Measurements from ENCODE around the gene SLC10A1.
"Not testable (repeated sequence)": the region's sequence is repeated elsewhere in the genome, so short reads cannot be mapped to it uniquely, and the experiment has no call there.

Gene SLC10A1

GRCh38 chr14:69796797-69797500 lies at the start of gene SLC10A1:
Gene SLC10A1, minus strand, starts transcription at chr14:69797241. Its CDS starts 86 bp downstream, at chr14:69797155.
- no peak for DNase-seq (ENCODE audit: low read depth)

- DNase-seq (ENCODE audit: low read depth): no peak
Observed at GRCh38 chr14:69845787-69846186, 48.7 kb upstream of the SLC10A1 start.

GRCh38 chr14:69845050-69845581 lies 48.1 kb upstream of the SLC10A1 start:
- DNase-seq (ENCODE audit: low read depth): no peak

- no peak for DNase-seq (ENCODE audit: low read depth)
Observed at GRCh38 chr14:69844171-69844570, 47.1 kb upstream of the SLC10A1 start.

DNA sequence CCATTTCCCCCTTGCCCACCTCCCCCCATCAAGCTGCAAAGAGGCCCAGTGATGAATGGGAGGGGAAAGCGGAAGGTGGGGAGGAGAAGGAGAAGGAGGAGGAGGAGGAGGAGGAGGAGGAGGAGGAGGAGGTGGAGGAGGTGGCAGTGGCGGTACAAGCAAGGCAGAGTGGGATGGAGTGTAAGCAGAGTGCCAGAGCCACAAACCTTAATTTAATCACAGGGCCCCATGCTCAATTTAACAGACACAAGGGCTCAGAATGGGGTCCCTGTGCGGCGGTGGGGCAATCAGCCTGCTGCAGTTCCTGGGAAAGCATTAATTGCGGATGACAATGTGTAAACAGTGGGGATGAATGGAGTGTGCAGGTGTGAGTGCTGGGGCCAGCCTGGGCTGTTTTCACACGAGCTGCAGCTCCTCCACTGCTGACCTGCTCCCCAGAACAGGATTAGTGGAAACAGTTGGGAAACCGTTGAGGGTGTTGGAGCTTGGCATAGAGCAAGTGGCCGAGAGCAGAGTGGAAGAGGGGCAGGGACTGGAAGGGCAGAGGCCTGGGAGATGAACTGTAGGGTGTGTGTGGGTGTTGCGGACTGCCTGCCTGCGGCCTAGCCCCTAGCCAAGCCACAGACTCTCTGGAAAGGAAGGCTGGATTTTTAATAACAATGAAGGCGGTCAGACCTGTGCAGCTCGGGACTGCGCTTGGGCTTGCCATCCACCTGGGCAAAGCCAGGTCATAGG lies 45.8 kb upstream of the SLC10A1 start:
- DNase-seq (ENCODE audit: low read depth): no peak

GRCh38 chr14:69841656-69842055 lies 44.6 kb upstream of the SLC10A1 start:
- DNase-seq (ENCODE audit: low read depth): no peak

DNA sequence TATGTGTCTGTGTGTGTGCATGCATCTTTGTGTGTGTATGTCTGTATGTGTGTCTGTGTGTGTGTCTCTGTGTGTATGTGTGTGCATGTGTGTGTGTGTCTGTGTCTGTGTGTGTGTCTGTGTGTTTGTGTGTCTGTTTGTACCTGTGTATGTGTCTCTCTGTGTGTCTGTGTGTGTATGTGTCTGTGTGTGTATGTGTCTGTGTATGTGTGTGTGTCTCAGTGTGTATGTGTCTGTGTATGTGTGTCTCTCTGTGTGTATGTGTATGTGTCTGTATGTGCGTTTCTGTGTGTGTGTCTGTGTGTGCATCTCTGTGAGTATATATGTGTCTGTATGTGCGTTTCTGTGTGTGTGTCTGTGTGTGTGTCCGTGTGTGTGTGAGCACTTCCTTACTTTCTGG lies 42.6 kb upstream of the SLC10A1 start:
- DNase-seq (ENCODE audit: low read depth): no peak

GRCh38 chr14:69838881-69839416 lies 41.9 kb upstream of the SLC10A1 start:
- DNase-seq (ENCODE audit: low read depth): no peak

- no peak for DNase-seq (ENCODE audit: low read depth)
Observed at GRCh38 chr14:69828879-69829278, 31.8 kb upstream of the SLC10A1 start.

DNA sequence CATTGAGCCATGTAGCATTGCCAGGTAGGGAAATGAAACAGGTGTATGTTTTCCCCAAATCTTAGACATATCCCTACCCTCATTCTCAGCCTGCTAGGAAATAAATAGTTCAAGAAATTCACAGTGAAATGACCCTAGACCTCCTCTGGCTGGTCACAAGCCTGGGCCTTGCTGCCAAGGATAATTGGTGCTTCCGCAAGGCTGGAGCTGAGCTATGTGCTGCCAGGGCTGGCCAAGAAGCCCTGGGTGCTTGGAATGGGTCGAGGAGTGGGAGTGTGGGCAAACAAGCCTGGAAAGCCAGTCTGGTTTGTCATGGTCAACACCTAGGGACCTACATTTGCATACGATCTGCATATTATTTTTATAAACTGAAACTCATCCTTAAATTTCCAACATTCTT lies 31.3 kb upstream of the SLC10A1 start:
- no peak for DNase-seq (ENCODE audit: low read depth)

DNA sequence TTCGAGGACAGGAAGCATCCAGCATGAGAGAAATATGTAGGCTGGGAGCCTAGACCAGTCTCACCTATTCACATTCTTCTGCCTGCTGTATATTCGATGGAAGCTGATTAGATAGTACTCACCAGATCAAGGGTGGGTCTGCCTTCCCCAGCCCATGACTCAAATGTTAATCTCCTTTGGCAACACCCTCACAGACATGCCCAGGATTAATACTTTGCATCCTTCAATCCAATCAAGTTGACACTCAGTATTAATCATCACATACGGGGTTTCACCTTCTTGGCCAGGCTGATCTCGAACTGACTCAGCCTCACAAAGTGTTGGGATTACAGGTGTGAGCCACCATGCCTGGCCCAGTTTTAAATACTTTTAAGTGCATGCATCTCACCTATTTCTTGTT lies 30.5 kb upstream of the SLC10A1 start:
- no peak for DNase-seq (ENCODE audit: low read depth)

- no peak for DNase-seq (ENCODE audit: low read depth)
Observed at GRCh38 chr14:69822456-69822855, 25.4 kb upstream of the SLC10A1 start.

GRCh38 chr14:69820991-69821390 lies 23.9 kb upstream of the SLC10A1 start:
- no peak for DNase-seq (ENCODE audit: low read depth)

DNA sequence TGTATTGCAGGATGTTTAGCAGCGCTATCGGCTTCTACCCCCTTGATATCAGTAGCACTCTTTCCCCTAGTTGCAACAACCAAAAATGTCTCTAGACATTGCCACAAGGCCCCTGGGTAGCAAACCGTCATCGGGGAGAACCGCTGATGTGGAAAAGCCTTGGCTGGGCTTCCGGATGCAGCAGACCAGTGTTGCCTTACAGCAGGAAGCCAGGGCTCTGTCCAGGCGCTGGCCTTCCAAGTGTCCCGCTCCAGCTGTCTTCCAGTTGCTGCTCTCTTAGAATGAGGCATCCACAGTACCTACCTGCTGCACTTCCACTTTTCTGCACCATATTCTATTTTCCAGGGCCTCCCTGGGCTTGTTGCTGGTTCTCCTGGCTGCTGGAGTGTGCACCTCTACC lies 22.6 kb upstream of the SLC10A1 start:
- DNase-seq (ENCODE audit: low read depth): no peak

DNA sequence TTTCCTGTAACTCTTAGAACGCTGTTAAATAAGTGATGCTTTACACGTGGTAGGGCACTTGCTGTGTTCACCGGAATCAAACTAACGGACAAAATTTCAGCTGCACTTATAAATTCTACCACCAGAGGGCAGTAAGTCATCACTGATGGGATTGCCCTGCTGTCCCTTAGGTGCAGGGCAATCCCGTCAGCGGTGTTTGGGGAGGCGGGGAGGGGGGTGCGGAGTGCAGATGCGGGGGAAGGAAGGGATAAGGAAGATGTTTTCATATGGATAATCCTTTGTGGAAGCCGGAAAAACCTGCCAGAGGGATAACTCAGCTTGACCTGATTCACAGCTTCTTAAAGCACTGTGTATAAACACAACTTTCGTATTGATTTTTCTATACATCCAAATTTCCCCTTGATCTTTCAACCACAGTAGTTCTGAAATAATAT lies 21.7 kb upstream of the SLC10A1 start:
- peak; percentile 29 for DNase-seq (ENCODE audit: low read depth)

DNA sequence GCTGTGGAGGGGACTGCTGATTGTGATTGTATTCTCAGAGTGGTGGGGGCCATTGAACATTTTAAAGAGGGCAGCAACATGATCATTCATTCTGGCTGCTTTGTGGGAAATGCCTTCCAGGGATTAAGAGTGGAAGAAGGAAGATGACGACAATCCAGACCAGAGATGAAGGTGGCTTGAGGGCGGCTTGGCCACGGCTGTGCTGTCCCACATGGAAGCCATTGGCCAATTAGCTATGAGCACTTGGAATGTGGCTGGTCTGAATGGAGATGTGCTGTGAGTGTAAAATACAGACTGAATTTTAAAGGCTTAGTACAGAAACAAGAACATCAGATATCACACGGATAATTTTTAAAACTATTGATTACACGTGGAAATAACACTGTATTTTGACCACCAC lies 19.2 kb upstream of the SLC10A1 start:
- no peak for DNase-seq (ENCODE audit: low read depth)

DNA sequence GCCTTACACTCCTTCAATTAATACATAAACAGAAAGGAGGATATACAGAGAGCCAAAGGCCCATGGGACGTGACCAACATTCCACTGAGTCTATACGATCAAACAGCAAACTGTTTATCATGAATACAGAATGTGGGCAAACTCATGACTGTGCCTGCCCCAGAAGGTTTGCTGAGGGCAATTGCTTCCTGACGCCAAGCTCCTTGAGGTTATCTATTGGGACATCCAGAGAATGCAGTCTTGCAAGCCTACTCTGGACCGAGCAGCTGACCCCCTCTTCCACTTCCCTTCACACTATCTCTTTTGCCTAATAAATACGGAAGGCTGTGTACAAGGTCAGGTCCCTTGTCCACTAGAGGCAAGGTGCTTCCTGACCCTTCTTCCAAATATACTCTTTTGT lies 18.5 kb upstream of the SLC10A1 start:
- no peak for DNase-seq (ENCODE audit: low read depth)

GRCh38 chr14:69814397-69814796 lies 17.4 kb upstream of the SLC10A1 start:
- no peak for DNase-seq (ENCODE audit: low read depth)

GRCh38 chr14:69813346-69813745 lies 16.3 kb upstream of the SLC10A1 start:
- not testable (repeated sequence) for DNase-seq (ENCODE audit: low read depth)

DNA sequence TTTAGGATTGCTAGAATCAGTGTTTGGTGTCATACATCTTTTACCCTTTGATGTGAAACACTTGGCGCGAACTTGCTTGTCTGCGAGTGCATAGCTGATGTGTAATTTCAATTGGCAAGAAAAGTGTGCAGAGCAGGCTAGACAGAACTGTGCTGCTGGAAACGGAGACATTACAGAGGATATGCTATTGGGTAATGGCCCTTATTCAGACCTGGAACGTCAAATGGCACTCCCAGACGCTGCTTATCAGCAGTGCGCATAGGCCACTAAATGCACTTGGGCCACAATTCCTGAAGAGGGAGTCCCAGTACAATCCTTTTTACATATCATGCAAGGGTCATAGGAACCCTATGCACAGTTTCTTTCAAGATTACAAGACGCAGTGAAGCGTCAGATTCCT lies 15.7 kb upstream of the SLC10A1 start:
- DNase-seq (ENCODE audit: low read depth): no peak

- DNase-seq (ENCODE audit: low read depth): no peak
Observed at GRCh38 chr14:69811868-69812252, 14.8 kb upstream of the SLC10A1 start.

DNA sequence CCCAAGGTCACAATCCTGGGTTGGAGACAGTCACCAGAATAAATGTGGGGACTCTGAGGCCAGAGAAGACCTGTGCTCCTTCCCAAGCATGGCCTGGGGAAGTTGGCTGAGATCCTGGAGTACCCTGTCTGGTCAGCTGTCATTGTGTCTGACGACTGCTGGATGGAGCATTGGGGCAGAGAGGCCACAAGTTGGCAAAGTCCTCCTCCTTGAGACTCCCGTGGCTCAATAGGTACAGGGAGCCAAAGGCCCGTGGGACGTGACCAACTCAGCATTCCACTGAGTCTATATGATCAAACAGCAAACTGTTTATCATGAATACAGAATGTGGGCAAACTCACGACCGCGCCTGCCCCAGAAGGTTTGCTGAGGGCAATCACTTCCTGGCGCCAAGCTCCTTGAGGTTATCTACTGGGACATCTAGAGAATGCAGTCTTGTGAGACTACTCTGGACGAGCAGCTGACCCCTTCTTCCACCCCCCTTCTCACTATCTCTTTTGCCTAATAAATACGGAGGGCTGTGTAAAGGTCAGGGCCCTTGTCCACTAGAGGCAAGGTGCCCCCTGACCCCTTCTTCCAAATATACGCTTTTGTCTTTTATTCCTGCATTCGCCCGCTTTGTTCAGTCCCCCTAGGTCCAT lies 14.3 kb upstream of the SLC10A1 start:
- DNase-seq (ENCODE audit: low read depth): no peak

All from CMK (cell line).